Right renal pelvis (tissue), 4 donors: ENCODE data around the gene HPS4. TPM values are rescaled to one million over a fixed set of nuclear protein-coding genes. Genes with fewer than 3 reads are reported as not detected.

Experiments
- DNase-seq, 4 donors: peaks; one replicate each; pipeline ENCODE4 v3.0.0-alpha.2; 2013; ENCODE audit warnings: low read depth in 4 of 4, low spot score in 3 of 4, missing footprints in 1 of 4
- polyA plus RNA-seq, 4 donors: library from polyadenylated mRNA; unstranded; fragments of 120-200 nt; gene quantifications; one replicate each; pipeline ENCODE4 v1.2.1, GENCODE V29; 2013; ENCODE audit not compliant: insufficient read length in 4 of 4

Gene HPS4
- polyA plus RNA-seq, 4 donors, result 28.8 to 38.0 (median 33.3) TPM

- DNase-seq, result no peak
Measured at GRCh38 chr22:26501996-26502395, 18.4 kb upstream of the HPS4 start.

GRCh38 chr22:26499188-26499703 is 15.7 kb upstream of the HPS4 start:
- no peak for DNase-seq

- no peak for DNase-seq
Measured at GRCh38 chr22:26496456-26496855, 12.9 kb upstream of the HPS4 start.

- DNase-seq, result no peak
Measured at GRCh38 chr22:26494506-26494905, 10.9 kb upstream of the HPS4 start.

- no peak for DNase-seq
Measured at GRCh38 chr22:26492220-26492619, 8.6 kb upstream of the HPS4 start.

GRCh38 chr22:26489447-26490036 is 6.0 kb upstream of the HPS4 start:
- DNase-seq, result no peak

- no peak for DNase-seq
Measured at GRCh38 chr22:26487996-26488395, 4.4 kb upstream of the HPS4 start.

GRCh38 chr22:26486394-26486793 is 2.8 kb upstream of the HPS4 start:
- DNase-seq, result no peak

- no peak for DNase-seq
Measured at GRCh38 chr22:26485806-26486390, 2.3 kb upstream of the HPS4 start.

GRCh38 chr22:26485013-26485412 is 1.4 kb upstream of the HPS4 start:
- DNase-seq, result no peak

GRCh38 chr22:26484360-26484706 is 750 bp upstream of the HPS4 start:
- DNase-seq, result no peak

GRCh38 chr22:26483043-26483438 is 542 bp downstream of the HPS4 start:
- DNase-seq, result no peak

GRCh38 chr22:26482161-26482560 is 1.4 kb downstream of the HPS4 start:
- no peak for DNase-seq

- no peak for DNase-seq
Measured at GRCh38 chr22:26481694-26482093, 1.9 kb downstream of the HPS4 start.

- DNase-seq, result no peak
Measured at GRCh38 chr22:26481112-26481693, 2.4 kb downstream of the HPS4 start.

- DNase-seq, result no peak
Measured at GRCh38 chr22:26480611-26480932, 3.0 kb downstream of the HPS4 start.

GRCh38 chr22:26479792-26480610 is 3.6 kb downstream of the HPS4 start:
- DNase-seq, result no peak

GRCh38 chr22:26479043-26479791 is 4.4 kb downstream of the HPS4 start:
- DNase-seq, result no peak

- no peak for DNase-seq
Measured at GRCh38 chr22:26477341-26477731, 6.2 kb downstream of the HPS4 start.

- DNase-seq, result no peak
Measured at GRCh38 chr22:26476705-26477340, 6.8 kb downstream of the HPS4 start.
